Neuronal stem cell (in vitro differentiated cells): Measurements from ENCODE around the gene CIDEB.

Experiments
- DNase-seq: peaks from one replicate; pipeline ENCODE4 v3.0.0-alpha.2; 2013; ENCODE audit warnings: low spot score
- H2AFZ ChIP-seq: one replicate; pipeline ENCODE4 v1.6.1; 2013; ENCODE audit warnings: mild to moderate bottlenecking, low read length, inconsistent platforms
- H2AK5ac ChIP-seq: 2 replicates; pipeline ENCODE4 v1.6.1; 2013; ENCODE audit warnings: low read depth, mild to moderate bottlenecking, inconsistent platforms, low read length, moderate library complexity, mixed read lengths
- H2BK120ac ChIP-seq: 2 replicates; pipeline ENCODE4 v1.6.1; 2013; ENCODE audit warnings: low read depth, mild to moderate bottlenecking, inconsistent platforms, low read length, moderate library complexity, mixed read lengths
- H2BK12ac ChIP-seq: one replicate; pipeline ENCODE4 v1.6.1; 2013; ENCODE audit warnings: low read length, inconsistent platforms
- H2BK15ac ChIP-seq: 2 replicates; pipeline ENCODE4 v1.6.1; 2013; ENCODE audit warnings: mild to moderate bottlenecking, low read length, inconsistent platforms, mixed read lengths
- H2BK5ac ChIP-seq: one replicate; pipeline ENCODE4 v1.6.1; 2013; ENCODE audit warnings: inconsistent platforms, mild to moderate bottlenecking, low read length, moderate library complexity
- H3K14ac ChIP-seq: one replicate; pipeline ENCODE4 v1.6.1; 2013; ENCODE audit warnings: low read length, inconsistent platforms
- H3K18ac ChIP-seq: 2 replicates; pipeline ENCODE4 v1.6.1; 2013; ENCODE audit warnings: low read length, inconsistent platforms
- H3K23ac ChIP-seq: 2 replicates; pipeline ENCODE4 v1.6.1; 2013; ENCODE audit warnings: low read depth, mild to moderate bottlenecking, mixed read lengths, low read length, inconsistent platforms; ENCODE audit not compliant: poor library complexity
- H3K27ac ChIP-seq: replicated peaks from 3 replicates; pipeline ENCODE4 v1.5.1; 2013; ENCODE audit warnings: low read length, inconsistent platforms
- H3K27me3 ChIP-seq, 3 experiments: 2 replicates each; pipeline ENCODE4 v1.6.1; 2013; ENCODE audit warnings: low read length in 3 of 3, mild to moderate bottlenecking in 2 of 3, inconsistent platforms in 1 of 3, low read depth in 1 of 3, mixed read lengths in 1 of 3, moderate library complexity in 1 of 3; ENCODE audit not compliant: control insufficient read depth in 3 of 3, insufficient read depth in 3 of 3
- H3K36me3 ChIP-seq, 2 donors: replicated peaks in 1 of 2; 2 replicates each; pipeline ENCODE4 v1.6.1; 2013; ENCODE audit warnings: low read length in 2 of 2; ENCODE audit not compliant: control insufficient read depth in 2 of 2, insufficient read depth in 2 of 2
- H3K4ac ChIP-seq: 2 replicates; pipeline ENCODE4 v1.6.1; 2013; ENCODE audit warnings: inconsistent platforms, mild to moderate bottlenecking, low read length, moderate library complexity
- H3K4me1 ChIP-seq, 2 donors: 1 replicate in 1 of 2; 2 replicates in 1 of 2; pipeline ENCODE4 v1.6.1; 2013; ENCODE audit warnings: low read length in 2 of 2, low read depth in 1 of 2; ENCODE audit not compliant: control insufficient read depth in 2 of 2, insufficient read depth in 1 of 2
- H3K4me2 ChIP-seq: one replicate; pipeline ENCODE4 v1.6.1; 2013; ENCODE audit warnings: mild to moderate bottlenecking, low read length, inconsistent platforms; ENCODE audit not compliant: insufficient read depth, poor library complexity, severe bottlenecking
- H3K4me3 ChIP-seq, 2 donors: 2 replicates each; pipeline ENCODE4 v1.5.1; 2013; ENCODE audit warnings: low read length in 2 of 2, mild to moderate bottlenecking in 2 of 2, inconsistent platforms in 1 of 2, moderate library complexity in 1 of 2
- H3K79me1 ChIP-seq: one replicate; pipeline ENCODE4 v1.6.1; 2013; ENCODE audit warnings: low read depth, mild to moderate bottlenecking, inconsistent platforms, low read length, moderate library complexity
- H3K9ac ChIP-seq: one replicate; pipeline ENCODE4 v1.6.1; 2013; ENCODE audit warnings: mild to moderate bottlenecking, low read depth, low read length, inconsistent platforms; ENCODE audit not compliant: poor library complexity
- H3K9me3 ChIP-seq, 2 donors: replicated peaks in 1 of 2; 2 replicates each; pipeline versions ENCODE3 to v1.6.1; 2013; ENCODE audit warnings: low read length in 2 of 2, mild to moderate bottlenecking in 2 of 2, inconsistent platforms in 1 of 2, low read depth in 1 of 2, mixed read lengths in 1 of 2, moderate library complexity in 1 of 2; ENCODE audit not compliant: control insufficient read depth in 2 of 2, insufficient read depth in 1 of 2
- H4K8ac ChIP-seq: one replicate; pipeline ENCODE4 v1.6.1; 2013; ENCODE audit warnings: low read depth, mild to moderate bottlenecking, inconsistent platforms, low read length, moderate library complexity
- H4K91ac ChIP-seq: one replicate; pipeline ENCODE4 v1.6.1; 2013; ENCODE audit warnings: low read length, low read depth, mild to moderate bottlenecking, inconsistent platforms; ENCODE audit not compliant: poor library complexity
- WGBS, 2 donors: extraction: QIAGEN DNeasy Blood & Tissue Kit; methylation state at CpG; one replicate each; pipeline ENCODE4 v1.1.7; 2013; ENCODE audit warnings: missing lambda C conversion rate in 2 of 2, mixed read lengths in 1 of 2; ENCODE audit not compliant: insufficient read length in 2 of 2, insufficient replicate concordance in 1 of 2; ENCODE audit errors: extremely low coverage in 2 of 2; 5-methylcytosine and 5-hydroxymethylcytosine counted together

CIDEB gene

DNA sequence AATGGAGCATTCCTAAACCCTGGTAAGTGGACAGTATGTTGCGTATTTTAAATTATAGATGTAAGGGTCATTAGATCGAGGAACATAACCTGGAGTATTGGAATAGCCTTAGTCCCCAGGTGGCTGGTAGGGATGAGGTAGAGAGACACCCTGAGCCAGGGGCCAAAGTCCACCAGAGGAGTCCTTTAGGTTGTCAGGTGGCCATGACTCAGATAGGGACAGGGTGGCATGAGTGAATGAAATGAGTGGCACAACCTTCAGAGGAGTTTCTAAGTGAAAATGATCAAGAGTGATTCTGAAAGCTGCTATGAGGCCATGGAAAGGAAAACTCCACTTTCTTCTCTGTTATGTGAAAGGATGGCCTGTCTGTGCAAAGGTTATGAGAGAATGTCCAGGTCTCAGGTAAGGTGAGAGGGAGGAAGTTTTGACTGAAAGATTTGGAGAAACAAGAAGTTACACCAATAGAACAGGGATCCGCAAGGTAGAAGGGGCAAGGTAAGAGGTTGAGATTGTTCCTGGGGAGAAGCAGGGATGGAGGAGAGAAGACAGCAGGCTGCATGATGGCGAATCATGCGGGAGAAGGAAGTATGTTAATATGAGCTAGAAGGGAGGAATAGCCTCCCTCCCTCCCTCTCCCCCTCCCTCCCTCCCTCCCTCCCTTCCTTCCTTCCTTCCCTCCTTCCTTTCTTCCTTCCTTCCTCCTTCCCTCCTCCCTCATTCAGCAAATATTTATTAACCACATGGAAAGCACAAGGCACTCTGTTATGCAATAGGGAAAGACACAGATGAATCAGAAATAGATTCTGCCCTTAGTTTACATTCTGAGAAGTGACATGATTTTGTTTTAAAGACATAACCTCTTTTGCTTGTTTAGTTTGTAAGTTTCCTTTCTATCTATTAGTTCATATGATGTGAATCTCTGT lies 46.0 kb upstream of the CIDEB start:
- H3K4me1 ChIP-seq = no peaks in the 10 kb centered on the region
- no peak overlapping the region for H2AK5ac ChIP-seq
- no peak overlapping the region for H2BK15ac ChIP-seq
- peaks cover 0 to 54% (median 14%) of the 10 kb centered on the region in 3 experiments for H3K27me3 ChIP-seq
- H3K79me1 ChIP-seq = no peaks in the 10 kb centered on the region
- H3K36me3 ChIP-seq = no peaks in the 10 kb centered on the region
- H4K91ac ChIP-seq = no peak overlapping the region
- no peak overlapping the region for H3K4me3 ChIP-seq
- no CpG with 5 or more reads among the region's 5 CpGs for WGBS, 2 donors
- no peak overlapping the region for H2BK12ac ChIP-seq
- no peak overlapping the region for H3K23ac ChIP-seq
- no peak overlapping the region for H3K4ac ChIP-seq
- H3K4me2 ChIP-seq = no peak overlapping the region
- H3K14ac ChIP-seq = no peak overlapping the region
- H4K8ac ChIP-seq = no peak overlapping the region
- no peak overlapping the region for H3K9ac ChIP-seq
- H3K9me3 ChIP-seq = no peaks in the 10 kb centered on the region
- H3K27ac ChIP-seq = no peak overlapping the region
- no peak overlapping the region for H2AFZ ChIP-seq
- DNase-seq = no peak
- no peak overlapping the region for H2BK120ac ChIP-seq
- no peak overlapping the region for H3K18ac ChIP-seq
- H2BK5ac ChIP-seq = no peak overlapping the region

DNA sequence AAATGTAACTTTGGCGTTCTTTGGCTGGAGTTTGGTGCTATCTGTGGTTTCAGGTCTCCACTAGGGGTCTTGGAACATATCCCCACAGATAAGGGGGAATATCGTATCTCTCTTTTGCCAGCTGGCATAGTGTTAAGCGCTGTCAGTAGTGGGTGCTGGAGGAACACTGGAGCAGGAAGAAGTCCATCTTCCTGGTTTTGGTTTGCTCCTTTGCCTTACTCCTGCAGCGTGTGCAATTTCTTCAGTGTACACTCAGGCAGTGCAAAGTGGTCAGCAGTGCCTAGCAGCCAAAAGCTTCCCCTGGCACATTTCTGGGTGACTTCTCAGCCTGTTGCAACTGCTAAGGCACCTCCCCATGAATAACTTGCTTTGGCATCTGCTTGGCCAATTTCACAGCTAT lies 43.7 kb upstream of the CIDEB start:
- H3K36me3 ChIP-seq = no peaks in the 10 kb centered on the region
- no peak overlapping the region for H2AFZ ChIP-seq
- no peak overlapping the region for H2BK5ac ChIP-seq
- no peak overlapping the region for H2BK15ac ChIP-seq
- no peak overlapping the region for H3K4ac ChIP-seq
- H2BK120ac ChIP-seq = no peak overlapping the region
- peaks cover 0 to 60% (median 14%) of the 10 kb centered on the region in 3 experiments for H3K27me3 ChIP-seq
- H3K9me3 ChIP-seq = no peaks in the 10 kb centered on the region
- no peak overlapping the region for H3K23ac ChIP-seq
- H3K4me2 ChIP-seq = no peak overlapping the region
- H4K91ac ChIP-seq = no peak overlapping the region
- no peak overlapping the region for H3K14ac ChIP-seq
- WGBS, 2 donors = no CpG with 5 or more reads among the region's 4 CpGs
- no peak overlapping the region for H3K27ac ChIP-seq
- H3K9ac ChIP-seq = no peak overlapping the region
- DNase-seq = no peak
- H3K4me3 ChIP-seq = no peak overlapping the region
- no peak overlapping the region for H2AK5ac ChIP-seq
- no peaks in the 10 kb centered on the region for H3K79me1 ChIP-seq
- no peak overlapping the region for H4K8ac ChIP-seq
- no peak overlapping the region for H3K18ac ChIP-seq
- H3K4me1 ChIP-seq = no peaks in the 10 kb centered on the region
- H2BK12ac ChIP-seq = no peak overlapping the region

DNA sequence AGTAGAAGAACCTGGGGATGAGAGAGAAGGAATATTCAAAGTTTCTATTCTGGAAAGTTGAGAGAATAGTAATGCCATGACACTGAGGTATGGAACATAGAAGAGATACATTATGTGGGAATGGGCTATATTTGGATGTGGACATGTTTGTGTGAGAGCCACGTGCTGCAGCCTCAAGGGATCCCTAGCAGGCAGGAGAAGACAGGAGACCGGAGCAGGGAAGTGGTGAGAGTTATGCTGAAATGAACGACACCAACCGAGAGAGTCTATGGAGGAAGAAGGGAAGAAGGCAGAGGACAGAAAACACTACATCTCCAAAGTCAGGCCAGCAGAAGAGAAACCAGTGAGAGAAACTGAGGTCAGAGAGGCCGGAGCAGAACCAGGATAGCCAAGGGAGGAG lies 42.0 kb upstream of the CIDEB start:
- no peak overlapping the region for H2BK5ac ChIP-seq
- no peak overlapping the region for H3K4ac ChIP-seq
- no peaks in the 10 kb centered on the region for H3K79me1 ChIP-seq
- DNase-seq = no peak
- WGBS, 2 donors = no CpG with 5 or more reads among the region's 5 CpGs
- no peaks in the 10 kb centered on the region for H3K9me3 ChIP-seq
- no peak overlapping the region for H3K14ac ChIP-seq
- H3K27ac ChIP-seq = no peak overlapping the region
- H3K4me3 ChIP-seq = no peak overlapping the region
- H3K4me2 ChIP-seq = no peak overlapping the region
- H3K36me3 ChIP-seq = no peaks in the 10 kb centered on the region
- no peak overlapping the region for H2AK5ac ChIP-seq
- H2BK120ac ChIP-seq = no peak overlapping the region
- no peaks in the 10 kb centered on the region for H3K4me1 ChIP-seq
- H3K18ac ChIP-seq = no peak overlapping the region
- H2BK12ac ChIP-seq = no peak overlapping the region
- H4K91ac ChIP-seq = no peak overlapping the region
- H4K8ac ChIP-seq = no peak overlapping the region
- no peak overlapping the region for H2BK15ac ChIP-seq
- H3K9ac ChIP-seq = no peak overlapping the region
- H2AFZ ChIP-seq = no peak overlapping the region
- peaks cover 0 to 73% (median 14%) of the 10 kb centered on the region in 3 experiments for H3K27me3 ChIP-seq
- H3K23ac ChIP-seq = no peak overlapping the region

DNA sequence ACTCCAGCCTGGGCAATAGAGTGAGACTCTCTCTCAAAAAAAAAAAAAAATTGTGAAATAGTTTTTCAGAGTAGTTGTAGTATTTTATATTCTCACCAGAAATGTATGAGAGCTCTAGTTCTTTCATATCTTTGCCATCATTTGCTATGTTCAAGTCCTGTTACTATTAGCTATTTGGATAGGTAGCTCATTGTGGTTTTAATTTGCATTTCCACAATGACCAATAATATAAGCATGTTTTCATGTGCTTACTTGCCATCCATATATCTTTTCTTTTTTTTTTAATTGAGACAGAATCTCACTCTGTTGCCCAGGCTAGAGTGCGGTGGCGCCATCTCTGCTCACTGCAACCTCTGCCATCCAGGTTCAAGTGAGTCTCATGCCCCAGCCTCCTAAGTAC lies 40.4 kb upstream of the CIDEB start:
- H4K91ac ChIP-seq = no peak overlapping the region
- no CpG with 5 or more reads among the region's 2 CpGs for WGBS, 2 donors
- H3K18ac ChIP-seq = no peak overlapping the region
- H3K14ac ChIP-seq = no peak overlapping the region
- H3K36me3 ChIP-seq = no peaks in the 10 kb centered on the region
- H2BK12ac ChIP-seq = no peak overlapping the region
- H3K27me3 ChIP-seq = peaks cover 0 to 80% (median 10%) of the 10 kb centered on the region in 3 experiments
- no peak overlapping the region for H2BK15ac ChIP-seq
- H2BK120ac ChIP-seq = no peak overlapping the region
- no peak for DNase-seq
- no peak overlapping the region for H2AK5ac ChIP-seq
- H2BK5ac ChIP-seq = no peak overlapping the region
- H3K23ac ChIP-seq = no peak overlapping the region
- H3K4ac ChIP-seq = no peak overlapping the region
- no peak overlapping the region for H2AFZ ChIP-seq
- H3K9me3 ChIP-seq = no peaks in the 10 kb centered on the region
- no peaks in the 10 kb centered on the region for H3K4me1 ChIP-seq
- H3K9ac ChIP-seq = no peak overlapping the region
- no peak overlapping the region for H3K4me2 ChIP-seq
- H3K4me3 ChIP-seq = no peak overlapping the region
- H3K27ac ChIP-seq = no peak overlapping the region
- no peaks in the 10 kb centered on the region for H3K79me1 ChIP-seq
- no peak overlapping the region for H4K8ac ChIP-seq
